ENCODE results near the gene SNTA1. TPM values are rescaled to one million over a fixed set of nuclear protein-coding genes. Genes with fewer than 3 reads are reported as not detected.
"Not testable (repeated sequence)": the region's sequence is repeated elsewhere in the genome, so short reads cannot be mapped to it uniquely, and the experiment has no call there.

The SNTA1 gene
- total RNA-seq, 2 donors from 2014 or later, result 134 to 148 TPM

DNA sequence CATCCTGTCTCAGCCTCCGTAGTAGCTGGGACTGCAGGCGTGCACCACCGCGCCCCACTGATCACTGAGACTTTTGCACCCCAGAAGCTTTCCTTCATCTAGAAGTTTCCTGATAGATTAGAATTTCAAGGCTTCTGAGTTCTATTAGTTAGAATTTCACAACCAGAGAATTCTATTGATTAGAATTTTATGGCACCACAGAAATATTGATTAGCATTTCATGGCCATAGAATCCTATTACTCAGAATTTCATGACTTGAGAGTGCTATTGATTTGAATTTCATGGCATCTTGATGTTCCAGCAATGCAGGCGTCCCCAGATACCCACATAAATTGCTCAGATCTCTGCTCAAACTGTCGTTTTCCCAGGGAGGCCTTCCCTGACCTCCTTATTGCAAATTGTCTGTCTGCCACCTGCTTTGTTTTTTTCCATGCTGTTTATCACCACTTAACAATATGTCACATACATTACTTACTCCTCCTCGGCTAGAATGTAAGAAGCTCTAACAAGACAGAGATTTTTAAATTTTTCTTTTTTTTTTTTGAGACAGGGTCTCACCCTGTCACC, 29.4 kb upstream of the SNTA1 start:
- DNase-seq, result no peak
- ATAC-seq, result no peak
- intact Hi-C loops (cut with DNase I), result no loop called here

GRCh38 chr20:33470866-33471265, 27.3 kb upstream of the SNTA1 start:
- no peak for DNase-seq
- intact Hi-C loops (cut with DNase I), result no loop called here
- ATAC-seq, result no peak

GRCh38 chr20:33470457-33470856, 26.9 kb upstream of the SNTA1 start:
- no peak for DNase-seq
- ATAC-seq, result no peak
- intact Hi-C loops (cut with DNase I), result no loop called here

GRCh38 chr20:33466303-33466646, 22.7 kb upstream of the SNTA1 start:
- no peak for DNase-seq

GRCh38 chr20:33465481-33466302, 22.1 kb upstream of the SNTA1 start:
- intact Hi-C loops (cut with DNase I), result no loop called here
- no peak for DNase-seq
- peak; percentile 46 to 47 for ATAC-seq

More at GRCh38 chr20:33466303-33466646, 22.7 kb upstream of the SNTA1 start:
- intact Hi-C loops (cut with DNase I), result no loop called here
- ATAC-seq, result no peak

DNA sequence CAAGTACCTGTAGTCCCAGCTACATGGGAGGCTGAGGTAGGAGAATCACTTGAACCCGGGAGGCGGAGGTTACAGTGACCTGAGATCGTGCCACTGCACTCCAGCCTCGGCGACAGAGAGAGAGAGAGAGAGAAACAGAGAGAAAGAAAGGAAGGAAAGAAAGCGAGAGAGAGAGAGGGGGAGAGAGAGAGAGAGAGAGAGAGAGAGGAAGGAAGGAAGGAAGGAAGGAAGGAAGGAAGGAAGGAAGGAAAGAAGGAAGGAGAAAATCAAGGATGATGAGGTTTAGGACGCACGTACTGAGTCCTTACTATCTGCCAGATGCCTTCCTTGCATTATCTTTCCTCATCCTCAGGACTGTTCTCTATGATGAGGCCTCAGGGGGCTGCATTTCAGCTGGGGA, 21.2 kb upstream of the SNTA1 start:
- intact Hi-C loops (cut with DNase I), result loop anchor here in 1 of 2 donors (5.0 kb wide), 1 partner anchor 188 kb away; no protein-coding TSS in a partner anchor
- not testable (repeated sequence) for DNase-seq, ATAC-seq

GRCh38 chr20:33463332-33464101, 20.0 kb upstream of the SNTA1 start:
- ATAC-seq, result peak in 1 of 2 donors; percentile 88
- no peak for DNase-seq
- intact Hi-C loops (cut with DNase I), result loop anchor here in 1 of 2 donors (5.0 kb wide), 1 partner anchor 189 kb away; no protein-coding TSS in a partner anchor

DNA sequence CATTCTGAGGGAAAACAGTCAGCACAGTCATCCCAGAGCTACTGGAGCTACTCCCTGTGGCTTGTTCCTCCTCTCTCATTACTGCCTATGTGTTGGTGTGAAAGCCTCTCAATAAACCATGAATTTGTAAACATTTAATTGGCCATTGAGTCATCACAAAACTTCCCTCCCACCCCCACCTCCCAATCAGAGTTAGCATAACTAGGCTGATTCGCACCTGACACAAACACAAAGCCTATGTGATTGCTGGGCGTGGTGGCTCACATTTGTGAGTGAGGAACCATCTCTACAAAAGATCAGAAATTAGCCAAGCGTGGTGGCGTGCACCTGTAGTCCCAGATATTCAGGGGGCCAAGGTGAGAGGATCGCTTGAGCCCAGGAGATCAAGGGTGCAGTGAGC, 17.1 kb upstream of the SNTA1 start:
- no peak for DNase-seq
- intact Hi-C loops (cut with DNase I), result loop anchor here in 1 of 2 donors (5.0 kb wide), 1 partner anchor 192 kb away; no protein-coding TSS in a partner anchor
- ATAC-seq, result no peak

DNA sequence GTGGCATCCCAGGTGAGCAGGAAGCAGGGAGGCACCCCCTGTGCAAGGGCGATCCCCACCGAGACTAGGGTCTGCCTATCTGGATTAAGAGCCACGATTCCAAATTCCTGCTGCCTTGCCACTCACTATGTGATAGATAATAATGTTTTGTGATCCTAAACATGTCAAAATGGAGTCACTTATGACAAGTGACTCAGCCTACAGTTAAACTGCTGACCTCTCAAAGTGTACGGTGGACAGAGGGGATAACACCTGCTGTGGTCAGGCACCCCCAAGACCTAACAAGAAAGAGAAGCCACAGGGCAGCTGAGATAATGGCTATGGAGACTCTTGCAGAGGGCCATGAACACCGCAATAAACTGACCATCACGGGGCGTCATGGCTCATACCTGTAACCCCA, 16.0 kb upstream of the SNTA1 start:
- DNase-seq (no peak), ATAC-seq (no peak)
- intact Hi-C loops (cut with DNase I), result loop anchor here in 1 of 2 donors (5.0 kb wide), 1 partner anchor 193 kb away; no protein-coding TSS in a partner anchor

GRCh38 chr20:33456916-33457642, 13.5 kb upstream of the SNTA1 start:
- ATAC-seq, result peak; percentile 91 to 96
- intact Hi-C loops (cut with DNase I), result loop anchor here in 1 of 2 donors (5.0 kb wide), 1 partner anchor 195 kb away; no protein-coding TSS in a partner anchor
- peak; percentile 83 for DNase-seq

DNA sequence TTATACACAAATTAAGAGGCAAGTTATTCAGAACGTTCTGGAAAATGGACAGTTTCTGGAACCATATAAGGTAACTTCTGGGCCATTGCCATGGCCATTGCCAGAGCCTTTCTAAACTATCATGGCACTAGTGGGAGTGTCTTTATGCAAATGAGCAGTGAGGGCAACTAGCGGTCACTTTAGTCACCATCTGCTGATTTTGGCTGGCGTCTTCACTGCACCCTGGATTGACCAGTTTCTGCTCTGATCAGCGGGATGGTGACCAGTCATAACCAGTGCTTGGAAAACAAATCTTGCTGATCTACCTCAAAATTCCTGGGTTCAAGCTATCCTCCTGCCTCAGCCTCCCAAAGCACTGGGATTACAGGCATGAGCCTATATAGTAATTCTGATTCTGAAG, 7.3 kb upstream of the SNTA1 start:
- intact Hi-C loops (cut with DNase I), result no loop called here
- no peak for ATAC-seq
- DNase-seq, result no peak

DNA sequence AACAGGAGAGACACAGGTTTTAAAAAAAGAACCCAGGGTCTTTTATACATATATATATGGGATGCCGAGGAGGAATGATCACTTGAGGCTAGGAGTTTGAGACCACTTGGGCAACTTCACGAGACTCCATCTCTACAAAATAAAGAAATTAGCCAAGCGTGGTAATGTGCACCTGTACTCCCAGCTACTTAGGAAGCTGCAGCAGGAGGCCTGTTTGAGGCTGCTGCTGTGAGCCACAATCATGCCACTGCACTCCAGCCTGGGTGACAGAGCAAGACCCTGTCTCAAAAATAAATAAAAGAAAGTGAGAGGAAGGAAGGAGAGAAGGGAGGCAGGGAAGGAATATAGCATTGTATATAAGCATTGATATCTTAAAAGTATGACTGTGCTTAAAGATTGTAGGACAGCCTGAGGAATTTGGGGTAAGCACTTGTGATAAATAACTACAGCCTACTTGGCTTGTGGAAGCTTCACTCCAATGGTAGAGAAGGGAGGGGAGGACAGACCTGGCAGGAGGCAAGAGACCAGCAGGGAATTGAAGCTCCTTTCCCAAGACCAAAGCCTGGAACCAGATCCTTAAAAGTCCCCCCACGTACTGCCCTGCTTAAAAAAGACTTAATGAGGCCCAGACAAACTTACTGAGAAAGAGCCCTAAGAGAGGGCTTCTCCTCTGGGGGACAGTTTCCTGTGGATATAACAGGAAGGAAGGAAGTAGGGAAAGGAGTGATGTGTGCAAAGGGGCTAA, 2.5 kb upstream of the SNTA1 start:
- DNase-seq, result no peak

DNA sequence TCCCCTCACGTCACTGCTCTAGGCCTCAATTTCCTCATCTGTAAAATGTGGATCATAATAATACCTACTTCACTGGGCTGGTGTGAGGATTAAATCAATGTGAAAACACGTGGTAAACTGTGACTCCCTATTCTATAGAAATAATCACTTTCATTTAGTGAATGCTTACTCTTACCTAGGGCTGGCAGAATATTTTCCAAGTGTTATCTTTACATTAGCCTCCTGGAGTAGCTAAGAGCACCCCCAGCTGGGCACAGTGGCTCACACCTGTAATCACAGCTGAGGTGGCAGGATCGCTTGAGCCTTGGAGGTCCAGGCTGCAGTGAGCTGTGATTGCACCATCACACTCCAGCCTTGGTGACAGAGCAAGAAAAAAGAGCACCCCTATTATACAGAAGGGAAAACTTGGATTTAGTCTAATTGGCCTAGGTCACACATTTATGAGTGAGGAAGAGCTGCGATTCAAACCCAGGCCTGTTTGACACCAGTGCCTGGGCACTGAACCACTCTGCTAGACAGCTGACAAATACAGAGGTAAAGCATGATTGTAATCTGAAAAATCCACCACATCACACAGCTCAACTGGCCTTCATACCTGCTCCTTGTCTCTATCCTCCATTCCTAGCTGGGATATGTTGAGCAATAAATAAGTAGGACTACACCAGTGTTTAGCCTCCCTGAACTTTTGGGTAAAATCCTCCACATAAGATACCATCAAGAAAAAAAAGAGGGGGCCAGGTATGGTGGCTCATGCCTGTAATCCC, 1.4 kb upstream of the SNTA1 start:
- intact Hi-C loops (cut with DNase I), result no loop called here
- no peak for ATAC-seq
- DNase-seq, result no peak

More for the DNA sequence above, 2.5 kb upstream of the SNTA1 start:
- intact Hi-C loops (cut with DNase I), result no loop called here
- no peak for ATAC-seq

DNA sequence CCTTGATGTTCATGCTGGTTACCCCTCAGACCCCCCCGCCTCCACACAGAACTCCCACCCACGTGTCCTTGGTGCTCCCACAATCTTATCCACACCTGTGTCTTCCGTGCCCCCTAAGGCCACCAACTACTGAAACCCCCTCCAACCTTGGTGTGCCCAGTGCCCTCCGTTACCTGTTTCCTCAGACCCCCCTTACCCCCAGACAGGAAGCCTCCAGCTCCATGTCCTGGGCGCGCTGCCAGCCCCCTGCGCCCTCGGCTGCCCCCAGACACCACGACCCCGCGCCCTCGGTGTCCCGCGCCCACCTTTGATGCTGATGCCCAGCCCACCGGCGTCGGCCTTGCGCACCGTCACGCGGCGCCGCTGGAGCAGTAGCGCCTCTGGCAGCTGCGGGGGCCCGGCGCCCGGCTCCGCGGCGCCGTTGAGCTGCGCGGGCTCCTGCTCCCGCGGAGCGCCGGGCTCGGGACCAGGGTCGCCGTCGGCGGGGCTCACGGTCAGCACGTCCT, 504 bp downstream of the SNTA1 start:
- intact Hi-C loops (cut with DNase I), result no loop called here
- DNase-seq, result peak; percentile 44
- peak; percentile 3 to 16 for ATAC-seq

GRCh38 chr20:33442136-33443005, 1.2 kb downstream of the SNTA1 start:
- no peak for ATAC-seq
- no peak for DNase-seq

DNA sequence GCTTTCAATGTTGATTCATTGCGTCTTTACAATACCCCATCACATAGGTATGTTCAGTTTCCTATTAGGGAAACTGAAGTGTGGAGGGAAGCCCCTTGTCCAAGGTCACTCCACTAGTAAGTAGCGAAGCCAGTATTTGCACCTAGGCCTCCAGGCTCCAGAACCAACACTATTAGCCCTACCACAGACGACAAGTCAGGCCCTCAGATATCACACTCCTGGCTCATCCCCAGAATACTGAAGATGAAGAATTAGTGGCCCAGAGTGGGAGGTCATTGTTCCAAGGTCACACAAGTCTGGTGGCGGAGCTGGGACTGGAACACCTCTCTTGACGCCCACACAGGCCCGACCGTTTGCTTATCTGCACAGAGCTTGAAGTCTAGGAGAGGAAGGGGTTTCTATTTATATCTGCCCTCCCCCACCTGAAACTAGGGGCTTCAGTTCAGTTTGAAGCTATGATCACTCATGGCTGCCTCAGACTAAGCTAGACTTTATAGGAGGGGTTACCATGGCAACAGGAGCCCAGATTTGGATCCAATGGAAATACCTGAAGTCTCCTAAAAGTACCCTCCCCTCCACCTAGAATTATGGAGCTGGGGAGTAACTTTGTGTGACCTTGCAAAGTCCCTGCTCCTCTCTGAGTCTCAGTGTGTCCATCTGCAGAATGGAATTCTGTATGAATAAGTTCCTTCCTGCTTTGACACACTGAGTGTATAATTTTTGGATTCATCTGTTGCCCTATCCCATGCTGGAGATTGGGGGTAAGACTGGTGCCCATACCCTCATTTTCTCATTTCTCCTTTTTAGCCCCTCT, 2.2 kb downstream of the SNTA1 start:
- ATAC-seq (peak; percentile 3 to 7), DNase-seq (no peak)
- intact Hi-C loops (cut with DNase I), result no loop called here

More at GRCh38 chr20:33442136-33443005, 1.2 kb downstream of the SNTA1 start:
- intact Hi-C loops (cut with DNase I), result no loop called here
